Epidermal melanocyte (primary cell): ENCODE measurements around the gene SLC35F3.
"Not testable (repeated sequence)": the region's sequence is repeated elsewhere in the genome, so short reads cannot be mapped to it uniquely, and the experiment has no call there.

Source experiments
- DNase-seq: peaks from one replicate; pipeline ENCODE4 v3.0.0; 2011; ENCODE audit warnings: low spot score; ENCODE audit not compliant: insufficient read length

The SLC35F3 gene

DNA sequence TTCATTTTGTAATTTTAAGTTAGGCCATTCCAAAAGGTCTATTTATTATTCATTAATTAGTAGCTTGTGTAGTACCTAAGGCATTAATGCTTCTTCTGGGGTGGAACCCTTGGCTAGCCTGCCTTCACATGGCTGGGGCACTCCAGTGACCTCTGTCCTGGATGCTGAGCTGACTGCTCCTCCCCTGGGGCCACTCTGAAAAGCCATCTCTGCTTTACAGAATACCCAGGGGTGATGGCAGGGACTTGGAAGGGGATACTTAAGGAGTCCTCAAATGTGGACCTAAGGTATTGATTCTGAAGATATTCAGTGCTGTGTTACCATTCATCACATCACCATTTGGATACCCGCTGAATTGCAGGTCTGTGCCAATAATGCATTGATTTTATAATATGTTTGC, 281.0 kb downstream of the SLC35F3 start:
- no peak for DNase-seq

GRCh38 chr1:234186037-234186688, 281.7 kb downstream of the SLC35F3 start:
- DNase-seq, result no peak

DNA sequence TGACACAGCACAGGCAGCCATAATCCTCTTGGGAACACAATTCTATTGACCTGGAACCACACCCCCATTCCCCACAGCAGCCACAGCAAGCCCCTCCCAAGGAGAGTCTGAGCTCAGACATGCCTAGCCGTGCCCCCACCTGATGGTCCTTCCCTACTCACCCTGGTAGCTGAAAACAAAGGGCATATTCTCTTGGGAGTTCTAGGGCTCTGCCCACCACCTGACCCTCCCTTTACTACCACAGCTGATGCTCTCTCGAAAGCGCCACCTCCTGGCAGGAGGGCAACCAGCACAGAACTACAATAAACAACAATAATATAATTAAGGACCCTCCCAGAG, 283.9 kb downstream of the SLC35F3 start:
- DNase-seq, result no peak

GRCh38 chr1:234197839-234198238, 293.4 kb downstream of the SLC35F3 start:
- DNase-seq, result no peak

GRCh38 chr1:234199476-234200127, 295.1 kb downstream of the SLC35F3 start:
- no peak for DNase-seq

- DNase-seq, result no peak
These were observed 296.1 kb downstream of the SLC35F3 start for GRCh38 chr1:234200566-234200965.

DNA sequence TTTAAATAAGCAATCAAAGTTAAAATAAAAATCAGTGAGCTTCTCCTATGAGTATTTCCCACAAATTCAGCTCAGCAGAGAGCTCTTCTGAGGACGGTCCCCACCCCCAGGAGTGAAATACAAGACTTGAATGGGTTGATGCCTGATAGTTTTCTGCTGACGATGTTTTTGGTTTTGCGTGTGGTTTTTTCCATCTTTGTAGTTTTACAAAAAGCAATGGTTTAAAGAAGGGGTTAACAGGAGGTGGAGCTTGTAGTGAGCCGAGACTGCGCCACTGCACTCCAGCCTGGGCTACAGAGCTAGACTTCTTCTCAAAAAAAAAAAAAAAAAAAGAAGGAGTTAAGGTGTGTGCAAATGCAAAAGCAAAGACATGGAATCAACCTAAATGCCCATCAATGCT, 297.1 kb downstream of the SLC35F3 start:
- no peak for DNase-seq

- DNase-seq, result no peak
These were observed 301.5 kb downstream of the SLC35F3 start for GRCh38 chr1:234205966-234206365.

DNA sequence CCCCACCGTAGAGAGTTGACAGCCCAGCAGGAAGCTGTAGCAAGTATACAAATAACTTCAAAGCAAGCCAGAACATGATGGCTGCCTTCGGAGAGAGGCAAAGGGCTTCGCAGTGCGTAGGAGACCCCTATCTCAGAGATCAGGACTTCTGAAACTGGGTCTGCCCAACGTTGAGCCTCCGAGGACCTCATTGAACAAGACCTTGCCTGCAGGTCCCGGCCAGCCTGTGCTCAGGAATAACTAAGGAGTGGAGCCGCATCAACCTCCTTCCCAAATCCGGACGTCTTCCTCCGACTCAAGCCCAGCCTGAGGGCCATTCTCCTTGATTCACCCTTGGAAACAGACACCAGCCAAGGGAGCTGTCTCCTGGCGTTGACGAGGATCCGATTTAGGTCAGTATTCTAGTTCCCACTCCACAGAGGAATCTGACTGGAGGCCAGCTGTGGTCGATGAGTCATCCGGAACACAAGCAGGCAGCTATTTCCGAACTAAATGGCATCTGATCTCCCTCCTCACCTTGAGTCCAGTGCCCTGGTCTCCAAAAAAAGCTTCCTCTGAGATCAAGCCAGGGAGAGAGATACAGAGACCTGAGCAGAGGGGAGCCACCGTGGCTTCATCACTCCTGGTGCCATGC, 302.3 kb downstream of the SLC35F3 start:
- DNase-seq, result no peak

GRCh38 chr1:234208351-234208750, 303.9 kb downstream of the SLC35F3 start:
- DNase-seq, result no peak

GRCh38 chr1:234208791-234209190, 304.3 kb downstream of the SLC35F3 start:
- no peak for DNase-seq

GRCh38 chr1:234210429-234210828, 306.0 kb downstream of the SLC35F3 start:
- DNase-seq, result not testable (repeated sequence)

GRCh38 chr1:234211855-234212254, 307.4 kb downstream of the SLC35F3 start:
- DNase-seq, result not testable (repeated sequence)

- DNase-seq, result no peak
These were observed 308.5 kb downstream of the SLC35F3 start for GRCh38 chr1:234212764-234213657.

- no peak for DNase-seq
These were observed 309.2 kb downstream of the SLC35F3 start for GRCh38 chr1:234213658-234214128.

DNA sequence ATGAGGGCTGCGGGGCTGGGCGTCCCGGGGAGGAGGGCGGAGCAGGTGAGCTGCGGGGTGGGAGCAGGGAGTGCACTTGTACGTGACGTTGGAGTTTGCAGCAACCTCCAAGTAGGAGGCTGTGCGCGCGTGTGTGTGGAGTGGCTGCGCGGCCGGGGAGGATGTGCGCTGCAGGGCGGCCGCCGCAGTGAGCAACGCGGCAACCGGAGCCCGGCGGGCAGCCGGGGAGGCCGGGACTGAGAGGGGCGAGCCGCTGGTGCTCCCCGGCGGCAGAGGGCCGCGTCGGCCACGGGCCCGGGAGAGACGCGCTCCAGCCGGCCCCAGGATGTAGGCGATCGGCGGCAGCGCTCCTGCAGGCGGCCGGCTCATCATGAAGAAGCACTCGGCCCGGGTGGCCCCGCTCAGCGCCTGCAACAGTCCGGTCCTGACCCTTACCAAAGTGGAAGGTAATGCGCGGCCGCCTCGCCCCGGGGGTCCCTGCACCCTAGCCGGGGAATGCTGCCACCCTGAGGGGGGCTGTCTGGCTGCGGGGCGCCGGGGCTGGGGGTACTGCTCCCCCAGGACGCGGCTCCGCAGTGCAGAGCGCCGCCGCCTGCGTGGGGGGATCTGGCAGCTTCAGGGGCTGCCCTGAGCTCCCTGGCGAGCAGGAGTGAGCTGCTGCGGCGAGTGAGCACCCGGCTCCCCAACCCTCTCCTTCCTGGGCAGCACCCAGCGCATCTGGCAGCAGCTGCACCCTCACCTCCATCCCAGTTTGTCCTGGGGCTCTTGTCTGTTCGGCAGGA, 309.8 kb downstream of the SLC35F3 start:
- DNase-seq, result no peak

GRCh38 chr1:234214911-234215892, 310.7 kb downstream of the SLC35F3 start:
- DNase-seq, result no peak

GRCh38 chr1:234216116-234216703, 311.7 kb downstream of the SLC35F3 start:
- no peak for DNase-seq

DNA sequence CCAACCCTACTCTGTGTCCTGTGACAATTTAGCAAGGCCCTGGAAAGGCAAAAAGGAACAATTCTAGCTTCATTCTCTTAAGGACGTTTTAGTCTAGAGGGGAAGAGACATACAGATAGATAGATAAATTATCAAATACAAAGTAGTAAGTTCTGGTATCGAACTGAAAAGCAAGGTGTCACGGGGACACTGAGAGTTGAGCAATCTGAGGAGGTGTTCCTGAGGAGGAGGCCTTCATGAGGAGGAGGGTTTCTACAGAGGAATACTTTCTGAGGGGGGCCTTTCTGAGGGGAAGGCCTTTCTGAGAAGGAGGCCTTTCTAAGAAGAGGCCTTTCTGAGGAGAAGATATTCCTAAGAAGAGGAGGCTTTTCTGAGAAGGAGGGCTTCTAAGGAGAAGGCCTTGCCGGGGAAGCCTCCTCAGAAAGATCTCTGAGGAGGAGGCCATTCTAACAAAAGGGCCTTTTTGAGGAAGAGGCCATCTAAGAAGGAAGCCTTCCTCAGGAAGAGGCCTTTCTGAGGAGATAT, 312.9 kb downstream of the SLC35F3 start:
- DNase-seq, result no peak
